Osteoblast (primary cell): ENCODE results near the gene RASGRF2. TPM values are rescaled to one million over a fixed set of nuclear protein-coding genes. Genes with fewer than 3 reads are reported as not detected.

ENCODE experiments used
- DNase-seq: peaks from one replicate; pipeline ENCODE4 v3.0.0; 2011; ENCODE audit warnings: low spot score, mixed read lengths; ENCODE audit not compliant: insufficient read length; ENCODE audit errors: missing footprints
- H2AFZ ChIP-seq: 2 replicates; pipeline ENCODE4 v1.6.0; 2011; ENCODE audit warnings: mild to moderate bottlenecking, low read length
- H3K27ac ChIP-seq: 2 replicates; pipeline ENCODE4 v1.5.1; 2011; ENCODE audit warnings: mild to moderate bottlenecking, low read depth, low read length, moderate library complexity
- H3K27me3 ChIP-seq: 2 replicates; pipeline ENCODE4 v1.6.0; 2012; ENCODE audit warnings: mild to moderate bottlenecking, control low read depth, inconsistent platforms, low read length, moderate library complexity; ENCODE audit not compliant: insufficient read depth
- H3K36me3 ChIP-seq: 2 replicates; pipeline ENCODE4 v1.5.1; 2011; ENCODE audit warnings: mild to moderate bottlenecking, low read length, control low read depth, moderate library complexity; ENCODE audit not compliant: insufficient read depth
- H3K4me1 ChIP-seq: 2 replicates; pipeline ENCODE4 v1.5.1; 2011; ENCODE audit warnings: mild to moderate bottlenecking, low read length, control low read depth, moderate library complexity; ENCODE audit not compliant: insufficient read depth
- H3K4me2 ChIP-seq: 2 replicates; pipeline ENCODE4 v1.6.0; 2011; ENCODE audit warnings: mild to moderate bottlenecking, low read length; ENCODE audit not compliant: insufficient read depth
- H3K4me3 ChIP-seq: fragments of 200-600 bp; sonication (generic); 3 replicates; pipeline ENCODE4 v1.5.1; 2012; ENCODE audit warnings: mild to moderate bottlenecking, low read length, inconsistent platforms; ENCODE audit not compliant: insufficient read depth
- H3K79me2 ChIP-seq: 2 replicates; pipeline ENCODE4 v1.6.0; 2012; ENCODE audit warnings: mild to moderate bottlenecking, low read length, control low read depth, inconsistent platforms; ENCODE audit not compliant: insufficient read depth
- H3K9me3 ChIP-seq: 2 replicates; pipeline ENCODE4 v1.5.1; 2011; ENCODE audit warnings: low read depth, low read length, control low read depth
- H4K20me1 ChIP-seq: 2 replicates; pipeline ENCODE4 v1.6.0; 2012; ENCODE audit warnings: mild to moderate bottlenecking, low read length, control low read depth; ENCODE audit not compliant: insufficient read depth
- total RNA-seq: library from RNA; depleted of rRNA; stranded (reverse); fragments of >200 nt; gene quantifications from 2 replicates; pipeline ENCODE4 v1.2.3, GENCODE V29; 2012
- TF ChIP-seq, protein P1 (sequence below): IDR thresholded peaks from 2 replicates; pipeline ENCODE4 v1.5.1; 2011; ENCODE audit warnings: mild to moderate bottlenecking, low read depth, low read length, moderate library complexity; ENCODE audit errors: extremely low read depth

The RASGRF2 gene, protein sequence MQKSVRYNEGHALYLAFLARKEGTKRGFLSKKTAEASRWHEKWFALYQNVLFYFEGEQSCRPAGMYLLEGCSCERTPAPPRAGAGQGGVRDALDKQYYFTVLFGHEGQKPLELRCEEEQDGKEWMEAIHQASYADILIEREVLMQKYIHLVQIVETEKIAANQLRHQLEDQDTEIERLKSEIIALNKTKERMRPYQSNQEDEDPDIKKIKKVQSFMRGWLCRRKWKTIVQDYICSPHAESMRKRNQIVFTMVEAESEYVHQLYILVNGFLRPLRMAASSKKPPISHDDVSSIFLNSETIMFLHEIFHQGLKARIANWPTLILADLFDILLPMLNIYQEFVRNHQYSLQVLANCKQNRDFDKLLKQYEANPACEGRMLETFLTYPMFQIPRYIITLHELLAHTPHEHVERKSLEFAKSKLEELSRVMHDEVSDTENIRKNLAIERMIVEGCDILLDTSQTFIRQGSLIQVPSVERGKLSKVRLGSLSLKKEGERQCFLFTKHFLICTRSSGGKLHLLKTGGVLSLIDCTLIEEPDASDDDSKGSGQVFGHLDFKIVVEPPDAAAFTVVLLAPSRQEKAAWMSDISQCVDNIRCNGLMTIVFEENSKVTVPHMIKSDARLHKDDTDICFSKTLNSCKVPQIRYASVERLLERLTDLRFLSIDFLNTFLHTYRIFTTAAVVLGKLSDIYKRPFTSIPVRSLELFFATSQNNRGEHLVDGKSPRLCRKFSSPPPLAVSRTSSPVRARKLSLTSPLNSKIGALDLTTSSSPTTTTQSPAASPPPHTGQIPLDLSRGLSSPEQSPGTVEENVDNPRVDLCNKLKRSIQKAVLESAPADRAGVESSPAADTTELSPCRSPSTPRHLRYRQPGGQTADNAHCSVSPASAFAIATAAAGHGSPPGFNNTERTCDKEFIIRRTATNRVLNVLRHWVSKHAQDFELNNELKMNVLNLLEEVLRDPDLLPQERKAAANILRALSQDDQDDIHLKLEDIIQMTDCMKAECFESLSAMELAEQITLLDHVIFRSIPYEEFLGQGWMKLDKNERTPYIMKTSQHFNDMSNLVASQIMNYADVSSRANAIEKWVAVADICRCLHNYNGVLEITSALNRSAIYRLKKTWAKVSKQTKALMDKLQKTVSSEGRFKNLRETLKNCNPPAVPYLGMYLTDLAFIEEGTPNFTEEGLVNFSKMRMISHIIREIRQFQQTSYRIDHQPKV (N-terminal part only)
- total RNA-seq: under 0.01 and 0.29 TPM in 2 replicates

DNA sequence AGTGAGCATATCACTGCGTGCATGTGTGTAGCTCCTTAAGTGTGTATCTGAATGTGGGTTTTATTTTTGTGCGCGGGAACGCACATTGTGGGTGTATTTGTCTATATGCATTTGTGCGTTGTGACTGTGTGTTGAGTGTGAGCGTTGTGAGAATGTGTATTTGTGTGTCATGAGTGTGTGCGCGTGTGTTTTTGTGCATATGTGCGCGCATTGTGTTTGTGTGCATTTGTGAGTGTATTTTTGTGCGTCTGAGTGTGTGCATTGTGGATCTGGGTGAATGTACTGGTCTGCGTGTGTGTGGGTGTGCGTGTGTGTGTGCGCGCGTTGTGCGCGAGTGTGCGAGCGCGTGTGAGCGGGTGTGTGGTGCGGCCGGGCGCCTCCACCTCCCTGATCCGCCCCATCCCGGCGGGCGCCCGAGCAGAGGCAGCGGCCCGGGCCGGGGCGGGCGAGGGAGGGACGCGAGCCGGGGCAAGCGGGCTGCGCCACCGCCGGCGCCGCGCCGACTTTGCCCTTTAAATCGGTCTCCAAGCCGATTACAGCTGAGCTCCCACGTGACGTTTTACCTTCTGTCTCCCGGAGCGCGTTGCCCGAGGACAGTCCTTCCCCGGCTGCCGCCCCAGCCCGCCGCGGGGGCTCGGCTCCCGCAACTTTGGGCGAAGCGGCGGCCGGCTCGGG lies at the start of gene RASGRF2:
RASGRF2 (plus strand) TSS at position 596 of the 675 bp plus-strand sequence. CDS start 376 bp downstream, outside the sequence.
- Histone ChIP-seq H2AFZ (peak within 1 kb of the TSS; percentile 56), H3K27me3 (peaks cover 72% of the 10 kb centered on the region), H3K4me3 (peak within 1 kb of the TSS; percentile 53), H3K36me3 (no peaks in the 10 kb centered on the region), H3K9me3 (no peaks in the 10 kb centered on the region), H4K20me1 (no peaks in the 10 kb centered on the region), H3K4me1 (peaks cover 12% of the 10 kb centered on the region), H3K4me2 (peak within 1 kb of the TSS; percentile 70), H3K79me2 (no peaks in the 10 kb centered on the region), H3K27ac (no peak within 1 kb of the TSS)
- TF ChIP-seq, protein P1, sequence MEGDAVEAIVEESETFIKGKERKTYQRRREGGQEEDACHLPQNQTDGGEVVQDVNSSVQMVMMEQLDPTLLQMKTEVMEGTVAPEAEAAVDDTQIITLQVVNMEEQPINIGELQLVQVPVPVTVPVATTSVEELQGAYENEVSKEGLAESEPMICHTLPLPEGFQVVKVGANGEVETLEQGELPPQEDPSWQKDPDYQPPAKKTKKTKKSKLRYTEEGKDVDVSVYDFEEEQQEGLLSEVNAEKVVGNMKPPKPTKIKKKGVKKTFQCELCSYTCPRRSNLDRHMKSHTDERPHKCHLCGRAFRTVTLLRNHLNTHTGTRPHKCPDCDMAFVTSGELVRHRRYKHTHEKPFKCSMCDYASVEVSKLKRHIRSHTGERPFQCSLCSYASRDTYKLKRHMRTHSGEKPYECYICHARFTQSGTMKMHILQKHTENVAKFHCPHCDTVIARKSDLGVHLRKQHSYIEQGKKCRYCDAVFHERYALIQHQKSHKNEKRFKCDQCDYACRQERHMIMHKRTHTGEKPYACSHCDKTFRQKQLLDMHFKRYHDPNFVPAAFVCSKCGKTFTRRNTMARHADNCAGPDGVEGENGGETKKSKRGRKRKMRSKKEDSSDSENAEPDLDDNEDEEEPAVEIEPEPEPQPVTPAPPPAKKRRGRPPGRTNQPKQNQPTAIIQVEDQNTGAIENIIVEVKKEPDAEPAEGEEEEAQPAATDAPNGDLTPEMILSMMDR: no peak
- peak; percentile 85 for DNase-seq

DNA sequence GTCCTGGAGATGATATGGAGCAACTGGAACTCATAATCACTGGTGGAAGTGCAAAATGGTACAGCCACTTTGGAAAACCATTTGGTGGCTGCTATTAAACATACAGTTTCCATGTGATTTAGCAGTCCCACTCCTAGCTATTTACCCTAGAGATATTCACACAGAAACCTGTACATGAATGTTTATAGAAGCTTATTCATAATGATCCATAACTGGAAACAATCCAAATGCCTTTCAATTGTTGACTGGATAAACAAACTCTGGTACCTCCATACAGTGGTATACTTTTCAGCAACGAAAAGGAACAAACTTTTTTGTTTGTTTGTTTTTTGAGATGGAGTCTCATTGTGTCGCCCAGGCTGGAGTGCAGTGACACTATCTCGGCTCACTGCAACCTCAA lies 47.7 kb upstream of the RASGRF2 start:
- Histone ChIP-seq H3K9me3 (no peaks in the 10 kb centered on the region), H4K20me1 (no peaks in the 10 kb centered on the region), H3K79me2 (no peaks in the 10 kb centered on the region), H3K27me3 (no peaks in the 10 kb centered on the region), H3K4me2 (no peak overlapping the region), H3K4me1 (no peaks in the 10 kb centered on the region), H3K4me3 (no peak overlapping the region), H3K36me3 (no peaks in the 10 kb centered on the region), H3K27ac (no peak overlapping the region), H2AFZ (no peak overlapping the region)
- DNase-seq: no peak
- TF ChIP-seq, protein P1: no peak

DNA sequence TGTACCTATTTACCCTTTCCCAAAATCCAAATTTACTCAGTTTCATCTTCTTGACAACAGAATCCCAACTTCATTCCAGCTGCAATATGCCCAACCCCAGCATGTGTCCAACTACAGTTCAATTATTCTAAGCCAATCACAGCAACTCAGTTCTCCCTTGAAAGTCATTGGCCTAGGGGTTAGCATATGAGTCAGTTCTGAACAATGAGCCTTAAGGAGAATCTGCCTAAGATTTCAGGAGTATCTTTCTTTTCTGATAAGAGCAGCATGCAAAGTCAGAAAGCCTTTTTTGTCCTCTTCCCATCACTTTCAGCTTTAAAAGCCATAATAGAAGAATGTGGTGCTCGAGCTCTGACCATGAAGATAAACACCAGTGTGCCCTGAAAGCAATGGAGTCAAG lies 44.4 kb upstream of the RASGRF2 start:
- no peaks in the 10 kb centered on the region for H3K36me3 ChIP-seq
- no peak for DNase-seq
- H3K4me2 ChIP-seq: no peak overlapping the region
- H2AFZ ChIP-seq: no peak overlapping the region
- no peaks in the 10 kb centered on the region for H3K27me3 ChIP-seq
- no peak overlapping the region for H3K4me3 ChIP-seq
- no peaks in the 10 kb centered on the region for H3K9me3 ChIP-seq
- H3K27ac ChIP-seq: no peak overlapping the region
- no peaks in the 10 kb centered on the region for H3K4me1 ChIP-seq
- TF ChIP-seq, protein P1: no peak
- H3K79me2 ChIP-seq: no peaks in the 10 kb centered on the region
- H4K20me1 ChIP-seq: no peaks in the 10 kb centered on the region
